Mesodermal cell (in vitro differentiated cells): ENCODE results near the gene SLC35G2.
"Not testable (repeated sequence)": the region's sequence is repeated elsewhere in the genome, so short reads cannot be mapped to it uniquely, and the experiment has no call there.

Experiments
- H3K27ac ChIP-seq: 2 replicates; pipeline ENCODE4 v1.7.0; 2013; ENCODE audit warnings: mild to moderate bottlenecking, low read depth, low read length, moderate library complexity; ENCODE audit not compliant: severe bottlenecking
- H3K36me3 ChIP-seq: 2 replicates; pipeline ENCODE4 v1.7.1; 2013; ENCODE audit warnings: mild to moderate bottlenecking, low read length, moderate library complexity; ENCODE audit not compliant: control insufficient read depth, insufficient read depth
- H3K4me1 ChIP-seq: one replicate; pipeline ENCODE4 v1.7.1; 2013; ENCODE audit warnings: mild to moderate bottlenecking, low read length; ENCODE audit not compliant: insufficient read depth, control insufficient read depth, poor library complexity, severe bottlenecking
- H3K4me3 ChIP-seq: 2 replicates; pipeline ENCODE4 v1.7.0; 2013; ENCODE audit warnings: low read length, control low read depth, mild to moderate bottlenecking; ENCODE audit not compliant: insufficient read depth, poor library complexity, severe bottlenecking; ENCODE audit errors: extremely low read depth
- H3K9me3 ChIP-seq: 2 replicates; pipeline ENCODE4 v1.7.1; 2013; ENCODE audit warnings: mild to moderate bottlenecking, low read length, moderate library complexity; ENCODE audit not compliant: control insufficient read depth
- WGBS, 2 experiments: methylation state at CpG; one replicate each; pipeline ENCODE4 v1.1.5; 2013; ENCODE audit warnings: missing lambda C conversion rate in 2 of 2; ENCODE audit not compliant: insufficient coverage in 2 of 2; 5-methylcytosine and 5-hydroxymethylcytosine counted together

The SLC35G2 gene

GRCh38 chr3:136856665-136857064, 37.7 kb downstream of the SLC35G2 start:
- H3K27ac ChIP-seq = no peak overlapping the region
- no peaks in the 10 kb centered on the region for H3K9me3 ChIP-seq
- peaks cover 24% of the 10 kb centered on the region for H3K4me1 ChIP-seq
- H3K4me3 ChIP-seq = no peak overlapping the region
- H3K36me3 ChIP-seq = peaks cover 49% of the 10 kb centered on the region

- Histone ChIP-seq H3K36me3 (peaks cover 49% of the 10 kb centered on the region), H3K27ac (peak overlapping the region; percentile 45), H3K4me1 (peaks cover 23% of the 10 kb centered on the region), H3K4me3 (no peak overlapping the region), H3K9me3 (no peaks in the 10 kb centered on the region)
These were observed 39.5 kb downstream of the SLC35G2 start for GRCh38 chr3:136858381-136858780.

GRCh38 chr3:136860541-136860940, 41.6 kb downstream of the SLC35G2 start:
- Histone ChIP-seq H3K36me3 (peaks cover 38% of the 10 kb centered on the region), H3K4me3 (peak overlapping the region; percentile 90), H3K27ac (peak overlapping the region; percentile 93), H3K4me1 (peaks cover 23% of the 10 kb centered on the region), H3K9me3 (no peaks in the 10 kb centered on the region)
- 0% methylated on average over 1 of the region's 4 CpGs; no CpG with 5 or more reads in 1 of the 2 experiments for WGBS, 2 experiments

- Histone ChIP-seq H3K4me3 (peak within 1 kb of the TSS; percentile 90), H3K27ac (peak within 1 kb of the TSS; percentile 93), H3K4me1 (peaks cover 15% of the 10 kb centered on the region), H3K36me3 (peaks cover 33% of the 10 kb centered on the region), H3K9me3 (no peaks in the 10 kb centered on the region)
- 0% methylated on average over 51 to 57 of the region's 67 CpGs for WGBS, 2 experiments
These were observed 43.1 kb downstream of the SLC35G2 start, which contains the start of gene NCK1 for GRCh38 chr3:136861890-136862616. Gene NCK1 (plus strand): TSS chr3:136862208. CDS start chr3:136928002, 65,794 bp downstream.

- 0 to 1% methylated on average over 10 to 14 of the region's 39 CpGs for WGBS, 2 experiments
- Histone ChIP-seq H3K36me3 (peaks cover 33% of the 10 kb centered on the region), H3K4me1 (peaks cover 11% of the 10 kb centered on the region), H3K27ac (peak overlapping the region; percentile 93), H3K9me3 (no peaks in the 10 kb centered on the region), H3K4me3 (peak overlapping the region; percentile 90)
These were observed 43.8 kb downstream of the SLC35G2 start for GRCh38 chr3:136862617-136863322.

- H3K27ac ChIP-seq = no peak overlapping the region
- H3K9me3 ChIP-seq = peaks cover 8% of the 10 kb centered on the region
- 94 to 97% methylated on average over 7 to 8 of the region's 9 CpGs for WGBS, 2 experiments
- H3K4me3 ChIP-seq = no peak overlapping the region
- H3K36me3 ChIP-seq = peaks cover 73% of the 10 kb centered on the region
- H3K4me1 ChIP-seq = no peaks in the 10 kb centered on the region
These were observed 50.4 kb downstream of the SLC35G2 start for GRCh38 chr3:136869282-136869681.

GRCh38 chr3:136872258-136872657, 53.3 kb downstream of the SLC35G2 start:
- WGBS, 2 experiments = 93% methylated on average over 3 of the region's 3 CpGs
- not testable (repeated sequence) for H3K9me3 ChIP-seq, H3K27ac ChIP-seq, H3K4me1 ChIP-seq, H3K4me3 ChIP-seq
- peaks cover 74% of the 10 kb centered on the region for H3K36me3 ChIP-seq

- 83 to 100% methylated on average over 2 of the region's 2 CpGs for WGBS, 2 experiments
- not testable (repeated sequence) for H3K4me1 ChIP-seq, H3K9me3 ChIP-seq, H3K27ac ChIP-seq, H3K4me3 ChIP-seq
- H3K36me3 ChIP-seq = peaks cover 33% of the 10 kb centered on the region
These were observed 60.6 kb downstream of the SLC35G2 start for GRCh38 chr3:136879510-136879909.

GRCh38 chr3:136882571-136882970, 63.6 kb downstream of the SLC35G2 start:
- Histone ChIP-seq H3K4me3 (no peak overlapping the region), H3K27ac (no peak overlapping the region), H3K4me1 (no peaks in the 10 kb centered on the region), H3K9me3 (no peaks in the 10 kb centered on the region), H3K36me3 (peaks cover 28% of the 10 kb centered on the region)
- 83% methylated on average over 1 of the region's 1 CpG; no CpG with 5 or more reads in 1 of the 2 experiments for WGBS, 2 experiments

- WGBS, 2 experiments = 97 to 100% methylated on average over 2 to 9 of the region's 9 CpGs
- Histone ChIP-seq H3K27ac (no peak overlapping the region), H3K4me1 (no peaks in the 10 kb centered on the region), H3K4me3 (no peak overlapping the region), H3K36me3 (peaks cover 26% of the 10 kb centered on the region), H3K9me3 (no peaks in the 10 kb centered on the region)
These were observed 65.2 kb downstream of the SLC35G2 start for GRCh38 chr3:136883967-136884720.
